Mesodermal cell (in vitro differentiated cells): ENCODE data around the gene RPL27.

Source experiments
- H3K27ac ChIP-seq: 2 replicates; pipeline ENCODE4 v1.7.0; 2013; ENCODE audit warnings: mild to moderate bottlenecking, low read depth, low read length, moderate library complexity; ENCODE audit not compliant: severe bottlenecking
- H3K36me3 ChIP-seq: 2 replicates; pipeline ENCODE4 v1.7.1; 2013; ENCODE audit warnings: mild to moderate bottlenecking, low read length, moderate library complexity; ENCODE audit not compliant: control insufficient read depth, insufficient read depth
- H3K4me1 ChIP-seq: one replicate; pipeline ENCODE4 v1.7.1; 2013; ENCODE audit warnings: mild to moderate bottlenecking, low read length; ENCODE audit not compliant: insufficient read depth, control insufficient read depth, poor library complexity, severe bottlenecking
- H3K4me3 ChIP-seq: 2 replicates; pipeline ENCODE4 v1.7.0; 2013; ENCODE audit warnings: low read length, control low read depth, mild to moderate bottlenecking; ENCODE audit not compliant: insufficient read depth, poor library complexity, severe bottlenecking; ENCODE audit errors: extremely low read depth
- H3K9me3 ChIP-seq: 2 replicates; pipeline ENCODE4 v1.7.1; 2013; ENCODE audit warnings: mild to moderate bottlenecking, low read length, moderate library complexity; ENCODE audit not compliant: control insufficient read depth
- WGBS, 2 experiments: methylation state at CpG; one replicate each; pipeline ENCODE4 v1.1.5; 2013; ENCODE audit warnings: missing lambda C conversion rate in 2 of 2; ENCODE audit not compliant: insufficient coverage in 2 of 2; 5-methylcytosine and 5-hydroxymethylcytosine counted together

RPL27 gene

DNA sequence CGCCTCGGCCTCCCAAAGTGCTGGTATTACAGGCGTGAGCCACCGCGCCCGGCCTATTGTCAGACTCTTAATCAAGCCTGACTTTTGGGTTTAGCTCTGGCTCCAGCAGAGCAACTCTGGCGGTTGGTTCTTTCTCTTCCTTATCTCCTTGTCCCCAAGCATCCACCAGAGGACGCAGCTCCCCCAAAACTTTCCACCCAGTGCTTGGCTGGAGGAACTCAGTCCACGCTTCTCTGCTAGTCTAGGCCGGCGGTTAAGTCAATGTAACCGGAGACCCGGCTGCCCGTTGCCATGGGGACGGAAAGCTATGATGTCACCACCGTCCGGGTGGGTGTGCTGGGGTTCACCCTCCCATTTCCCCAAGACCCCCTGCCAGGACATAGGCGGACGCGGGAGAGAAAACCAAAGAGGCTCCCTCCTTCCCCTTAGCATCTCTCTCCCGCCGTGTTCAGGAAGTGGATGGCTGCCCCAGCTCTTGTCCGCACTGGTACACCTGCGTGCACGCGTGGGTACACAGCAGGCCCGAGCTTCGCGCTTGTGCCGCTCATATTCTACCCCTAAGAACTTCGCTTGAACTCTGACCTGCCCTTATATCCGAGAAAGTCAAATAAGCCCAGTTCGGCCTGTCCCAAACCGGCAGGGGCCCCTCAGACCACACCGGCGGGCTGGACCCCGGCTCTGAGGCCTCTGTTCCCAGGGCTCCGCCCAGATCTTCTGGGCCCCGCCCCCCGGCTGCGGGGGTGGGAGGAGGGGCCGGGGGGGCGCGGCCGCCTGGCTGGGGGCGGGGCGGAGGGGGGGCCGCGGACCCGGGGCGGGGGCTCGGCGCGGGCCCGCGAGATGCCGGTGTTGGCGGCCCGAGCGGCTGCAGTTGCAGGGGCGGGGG, 26.4 kb downstream of the RPL27 start, which contains the start of gene RND2:
Gene RND2, plus strand, starts transcription at position 825 of the 883 bp plus-strand sequence. CDS start 117 bp downstream, outside the sequence.
- H3K36me3 ChIP-seq = peaks cover 5% of the 10 kb centered on the region
- peaks cover 9% of the 10 kb centered on the region for H3K4me1 ChIP-seq
- H3K27ac ChIP-seq = peak within 1 kb of the TSS; percentile 91
- no peaks in the 10 kb centered on the region for H3K9me3 ChIP-seq
- H3K4me3 ChIP-seq = peak within 1 kb of the TSS; percentile 63
- 1 to 2% methylated on average over 27 to 33 of the region's 61 CpGs for WGBS, 2 experiments

DNA sequence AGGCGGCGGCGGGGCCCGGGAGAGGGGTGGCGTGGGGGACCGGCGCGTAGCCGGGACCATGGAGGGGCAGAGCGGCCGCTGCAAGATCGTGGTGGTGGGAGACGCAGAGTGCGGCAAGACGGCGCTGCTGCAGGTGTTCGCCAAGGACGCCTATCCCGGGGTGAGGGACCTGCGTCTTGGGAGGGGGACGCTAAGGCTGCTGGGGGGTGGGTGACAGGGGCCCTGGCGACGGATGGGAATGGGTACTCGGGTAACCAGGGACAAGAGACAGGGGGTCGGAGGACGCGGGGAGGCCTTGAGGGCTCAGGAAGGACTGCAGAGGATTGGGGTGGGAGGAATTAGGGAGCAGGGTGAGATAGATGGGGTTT, 27.1 kb downstream of the RPL27 start:
- Histone ChIP-seq H3K27ac (no peak overlapping the region), H3K4me3 (peak overlapping the region; percentile 63), H3K4me1 (peaks cover 2% of the 10 kb centered on the region), H3K9me3 (no peaks in the 10 kb centered on the region), H3K36me3 (peaks cover 5% of the 10 kb centered on the region)
- 2 to 4% methylated on average over 19 to 27 of the region's 27 CpGs for WGBS, 2 experiments

DNA sequence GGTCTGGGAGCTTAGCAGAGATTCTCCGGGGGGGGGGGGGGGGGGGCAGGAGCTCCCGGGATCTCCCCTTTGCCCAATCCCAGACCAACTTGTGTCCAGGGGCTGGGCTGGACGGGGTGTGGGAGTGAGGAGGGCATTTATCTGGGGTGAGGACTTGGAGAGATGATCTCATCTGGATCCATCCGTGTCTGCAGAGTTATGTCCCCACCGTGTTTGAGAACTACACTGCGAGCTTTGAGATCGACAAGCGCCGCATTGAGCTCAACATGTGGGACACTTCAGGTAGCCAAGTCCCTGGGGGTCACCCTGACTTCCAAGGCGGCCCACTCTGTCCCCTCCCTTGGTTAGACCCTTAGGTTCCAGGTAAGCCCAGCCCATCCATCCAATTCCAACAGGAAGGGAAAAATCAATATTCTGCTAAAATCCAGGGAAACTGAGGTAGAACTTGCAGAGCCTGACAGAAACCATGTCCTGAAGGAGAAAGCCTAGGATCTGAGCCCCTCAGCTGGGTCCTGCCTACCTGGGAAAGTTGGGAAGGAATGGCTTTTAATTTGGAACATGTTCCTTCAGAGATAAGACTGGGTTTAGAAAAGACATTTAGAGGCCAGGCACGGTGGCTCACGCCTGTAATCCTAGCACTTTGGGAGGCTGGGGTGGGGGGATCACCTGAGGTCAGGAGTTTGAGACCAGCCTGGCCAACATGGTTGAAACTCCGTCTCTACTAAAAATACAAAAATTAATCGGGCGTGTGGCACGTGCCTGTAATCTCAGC, 27.7 kb downstream of the RPL27 start:
- H3K4me3 ChIP-seq = peak overlapping the region; percentile 63
- H3K4me1 ChIP-seq = no peaks in the 10 kb centered on the region
- H3K27ac ChIP-seq = no peak overlapping the region
- no peaks in the 10 kb centered on the region for H3K36me3 ChIP-seq
- 82 to 85% methylated on average over 11 to 13 of the region's 16 CpGs for WGBS, 2 experiments
- no peaks in the 10 kb centered on the region for H3K9me3 ChIP-seq

DNA sequence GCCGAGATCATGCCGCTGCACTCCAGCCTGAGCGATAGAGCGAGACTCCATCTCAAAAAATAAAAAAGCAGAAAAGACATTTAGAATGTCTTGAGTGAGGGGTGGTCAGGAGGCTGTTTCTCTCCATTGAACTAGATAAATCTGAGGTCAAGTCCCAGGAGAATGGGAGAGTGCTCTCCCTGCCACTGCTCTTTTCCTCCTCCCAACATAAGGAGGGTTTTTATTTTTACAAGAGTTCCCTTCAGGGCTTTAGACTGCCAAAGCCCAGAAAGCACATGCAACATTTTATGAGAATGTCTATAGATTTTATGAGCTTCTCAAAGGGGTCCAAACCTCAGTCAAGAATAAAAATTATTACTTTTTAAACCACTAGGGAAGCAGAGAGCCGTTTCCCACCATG, 28.4 kb downstream of the RPL27 start:
- Histone ChIP-seq H3K4me3 (no peak overlapping the region), H3K36me3 (no peaks in the 10 kb centered on the region), H3K4me1 (no peaks in the 10 kb centered on the region), H3K9me3 (no peaks in the 10 kb centered on the region), H3K27ac (no peak overlapping the region)
- WGBS, 2 experiments = 93% methylated on average over 3 of the region's 5 CpGs; no CpG with 5 or more reads in 1 of the 2 experiments

DNA sequence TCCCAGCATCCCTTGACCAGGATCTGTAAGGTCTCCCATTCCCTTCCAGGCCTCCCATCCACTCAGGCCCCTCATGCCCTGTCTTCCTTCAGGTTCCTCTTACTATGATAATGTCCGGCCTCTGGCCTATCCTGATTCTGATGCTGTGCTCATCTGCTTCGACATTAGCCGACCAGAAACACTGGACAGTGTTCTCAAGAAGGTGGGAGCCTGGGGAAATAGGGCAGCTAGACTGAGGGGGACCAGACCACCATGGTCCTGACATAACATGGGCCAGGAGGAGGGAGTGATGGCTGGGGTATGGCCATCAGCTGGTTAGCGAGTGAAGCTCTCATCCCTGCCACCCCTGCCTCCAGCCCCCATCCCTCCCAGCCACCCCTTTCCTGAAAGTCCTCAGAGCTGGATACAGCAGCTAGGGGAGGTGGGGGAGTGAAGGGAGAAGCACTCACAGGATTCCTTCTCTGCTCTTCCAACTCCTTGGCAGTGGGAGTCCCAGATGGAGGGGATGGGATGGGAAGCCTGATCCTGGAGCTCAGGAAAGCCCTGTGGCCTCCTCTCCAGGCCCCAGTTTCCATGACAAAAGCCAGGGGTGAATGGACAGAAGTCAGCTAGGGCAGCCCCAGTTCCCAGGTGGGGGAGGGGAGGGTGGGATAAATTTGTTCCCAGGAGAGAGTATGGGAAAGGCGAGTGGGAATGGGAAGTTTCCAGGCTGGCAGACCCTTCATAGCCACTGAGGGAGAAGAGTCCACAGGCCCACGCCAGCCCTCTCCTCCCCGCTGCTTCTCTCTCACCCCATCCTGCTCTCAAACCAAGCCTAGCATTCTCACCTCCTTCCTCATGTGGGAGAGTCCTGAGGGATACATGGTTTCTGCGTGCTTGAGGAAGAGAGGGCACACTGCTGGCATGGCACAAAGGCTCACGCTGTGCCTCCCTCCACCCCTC, 29.1 kb downstream of the RPL27 start:
- no peaks in the 10 kb centered on the region for H3K36me3 ChIP-seq
- H3K4me3 ChIP-seq = no peak overlapping the region
- 89% methylated on average over 3 of the region's 9 CpGs; no CpG with 5 or more reads in 1 of the 2 experiments for WGBS, 2 experiments
- no peaks in the 10 kb centered on the region for H3K9me3 ChIP-seq
- H3K4me1 ChIP-seq = no peaks in the 10 kb centered on the region
- no peak overlapping the region for H3K27ac ChIP-seq

DNA sequence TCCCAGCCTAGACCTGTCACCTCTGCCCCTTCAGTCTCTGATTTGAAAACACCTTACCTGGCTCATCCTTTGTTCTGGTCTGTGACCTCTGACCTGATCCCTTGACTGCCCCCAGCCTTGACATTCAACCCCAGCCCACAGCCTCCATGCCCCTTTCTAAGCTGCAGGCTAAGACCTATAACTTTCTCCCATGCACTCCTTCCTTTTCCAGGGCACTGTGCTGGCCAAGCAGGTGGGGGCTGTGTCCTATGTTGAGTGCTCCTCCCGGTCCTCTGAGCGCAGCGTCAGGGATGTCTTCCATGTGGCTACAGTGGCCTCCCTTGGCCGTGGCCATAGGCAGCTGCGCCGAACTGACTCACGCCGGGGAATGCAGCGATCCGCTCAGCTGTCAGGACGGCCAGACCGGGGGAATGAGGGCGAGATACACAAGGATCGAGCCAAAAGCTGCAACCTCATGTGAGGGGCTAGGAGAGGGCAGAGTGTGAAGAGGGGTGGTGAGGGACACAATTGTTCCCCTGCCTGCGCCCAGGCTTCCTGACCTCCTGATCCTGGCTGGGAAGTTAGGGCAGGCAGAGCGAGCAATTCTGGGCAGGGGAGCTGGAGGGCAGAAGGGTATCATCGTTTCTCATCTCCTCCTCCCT, 30.1 kb downstream of the RPL27 start:
- 88 to 93% methylated on average over 15 of the region's 17 CpGs for WGBS, 2 experiments
- H3K9me3 ChIP-seq = no peaks in the 10 kb centered on the region
- no peaks in the 10 kb centered on the region for H3K36me3 ChIP-seq
- H3K27ac ChIP-seq = no peak overlapping the region
- no peaks in the 10 kb centered on the region for H3K4me1 ChIP-seq
- H3K4me3 ChIP-seq = no peak overlapping the region

DNA sequence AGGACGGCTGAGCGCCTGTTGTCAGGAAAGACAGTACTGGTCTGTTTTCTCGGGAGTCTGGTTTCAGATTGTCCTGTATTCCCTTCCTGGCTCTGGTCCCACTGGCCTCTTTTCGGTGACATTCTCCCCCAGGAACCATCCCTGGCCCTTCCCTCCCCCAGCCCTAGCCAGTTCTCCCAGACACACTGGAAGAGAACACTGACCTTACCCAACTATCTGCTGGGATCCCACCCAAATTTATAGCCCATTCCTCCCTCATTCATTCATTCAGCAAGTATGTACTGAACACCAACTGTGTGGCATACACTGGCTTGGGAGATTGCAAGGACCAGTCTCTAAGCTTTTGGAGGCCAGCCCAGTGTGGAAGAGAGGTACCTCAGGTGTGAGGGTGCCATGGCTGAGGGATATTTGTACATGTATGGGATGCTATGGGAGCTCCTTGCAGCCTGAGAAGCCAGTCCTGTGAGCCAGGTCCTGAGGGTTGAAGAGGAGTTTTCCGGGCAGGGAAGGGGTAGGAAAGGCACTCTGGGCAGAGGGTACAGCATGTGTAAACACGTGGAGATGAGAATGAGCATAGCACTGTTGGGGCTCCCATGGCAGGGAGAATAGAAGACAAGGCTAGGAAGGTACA, 32.0 kb downstream of the RPL27 start:
- H3K9me3 ChIP-seq = no peaks in the 10 kb centered on the region
- WGBS, 2 experiments = 92 to 93% methylated on average over 6 of the region's 6 CpGs
- no peaks in the 10 kb centered on the region for H3K36me3 ChIP-seq
- no peak overlapping the region for H3K27ac ChIP-seq
- H3K4me1 ChIP-seq = peaks cover 10% of the 10 kb centered on the region
- H3K4me3 ChIP-seq = no peak overlapping the region

DNA sequence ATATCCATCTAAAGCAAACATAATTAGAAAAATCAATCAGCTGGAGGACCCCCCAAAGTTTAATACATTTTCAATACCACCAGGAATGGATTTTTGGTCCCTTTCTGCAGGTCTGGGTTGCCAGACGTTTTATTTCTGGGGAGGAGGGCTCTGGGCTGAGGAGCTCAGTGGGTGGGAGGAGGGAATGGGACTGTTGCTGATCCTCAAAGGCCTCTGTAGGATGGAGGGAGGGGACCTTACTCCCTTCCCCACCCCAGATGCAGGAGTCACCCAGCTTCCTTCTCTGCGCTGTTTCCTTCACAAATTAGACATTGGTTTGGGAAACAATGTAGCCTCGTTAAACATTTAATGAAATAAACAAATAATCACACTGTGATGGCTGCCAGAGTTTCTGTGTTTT, 33.4 kb downstream of the RPL27 start:
- Histone ChIP-seq H3K27ac (no peak overlapping the region), H3K9me3 (no peaks in the 10 kb centered on the region), H3K36me3 (no peaks in the 10 kb centered on the region), H3K4me3 (no peak overlapping the region), H3K4me1 (peaks cover 10% of the 10 kb centered on the region)
- no CpG with 5 or more reads among the region's 3 CpGs for WGBS, 2 experiments

DNA sequence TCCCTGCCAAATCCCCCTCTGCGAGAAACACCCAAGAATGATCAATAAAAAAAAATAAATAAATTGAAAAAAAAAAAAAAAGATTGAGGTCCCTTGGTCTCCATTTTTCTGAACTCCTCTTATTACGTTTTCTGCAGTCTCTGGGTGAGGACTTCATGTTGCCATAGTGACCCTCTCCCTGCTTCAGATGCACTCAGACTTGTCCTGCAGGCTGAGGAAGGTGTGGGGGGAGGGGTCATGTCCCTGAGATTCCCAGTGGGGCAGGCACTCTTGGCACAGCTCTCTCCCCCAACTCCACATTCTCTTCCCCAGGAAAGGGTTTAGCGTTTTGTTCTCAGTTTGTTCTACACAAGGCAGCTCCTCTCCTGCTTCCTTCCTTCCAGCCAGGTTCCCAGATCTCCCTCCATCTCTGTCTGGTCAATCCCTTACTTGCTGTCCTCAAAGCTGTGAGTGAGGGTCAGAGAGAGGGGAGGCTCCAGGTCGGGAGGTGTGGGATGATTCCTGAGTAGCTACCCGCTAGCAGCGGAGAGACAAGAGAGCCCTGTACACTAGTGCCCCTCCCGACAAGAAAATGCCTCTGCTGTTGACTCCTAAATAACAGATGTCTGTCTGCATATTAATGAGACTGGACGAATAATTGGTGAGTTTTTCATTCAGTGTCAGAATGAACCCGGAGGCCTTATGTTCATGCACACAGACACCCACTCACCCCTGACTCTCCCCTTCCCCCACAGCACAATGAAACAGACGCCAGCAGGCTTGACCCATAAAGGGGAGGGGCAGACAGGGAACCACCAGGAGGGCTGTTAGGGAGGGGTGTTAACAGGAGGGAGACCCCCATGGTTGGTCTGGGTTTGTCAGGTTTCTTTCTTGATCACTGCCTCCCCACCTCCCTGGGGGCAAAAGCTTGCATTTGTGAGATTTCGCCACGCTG, 36.0 kb downstream of the RPL27 start:
- Histone ChIP-seq H3K36me3 (no peaks in the 10 kb centered on the region), H3K4me3 (no peak overlapping the region), H3K9me3 (no peaks in the 10 kb centered on the region), H3K4me1 (peaks cover 10% of the 10 kb centered on the region), H3K27ac (peak overlapping the region; percentile 82)
- 18 to 26% methylated on average over 4 to 5 of the region's 12 CpGs for WGBS, 2 experiments
